ENCODE data around the gene IFT81. TPM values are rescaled to one million over a fixed set of nuclear protein-coding genes. Genes with fewer than 3 reads are reported as not detected.

Gene IFT81
- total and polyA plus RNA-seq, 2 donors (not counting 3 experiments of a cell fraction or from before 2014, with no cell fraction given) = 2.4 to 9.8 TPM

GRCh38 chr12:110234331-110234751 lies 110.2 kb downstream of the IFT81 start:
- ChIA-PET CTCF (interaction anchor here (0.9 to 1.4 kb wide), 2 partner anchors 10 to 133 kb away, joined by 3 to 6 read pairs; no protein-coding TSS in a partner anchor), POLR2A (no interaction called here)
- no peak for DNase-seq (ENCODE audit: low read depth, low spot score)
- dilution Hi-C loops (cut with MboI; ENCODE audit: extremely low pct_ligation_motif_present, low sequenced_read_pairs) (no loop called here), intact Hi-C loops (cut with micrococcal nuclease) (no loop called here)
- no peak overlapping the region for H3K9ac ChIP-seq (replicated peaks; ENCODE audit: extremely low read depth, insufficient read depth, low read length)
- H3K9me1 ChIP-seq (replicated peaks; ENCODE audit: control insufficient read depth, extremely low read depth, insufficient read depth, low read length) = no peaks in the 10 kb centered on the region
- no peaks in the 10 kb centered on the region for H3K79me2 ChIP-seq (ENCODE audit: control insufficient read depth, insufficient read depth, low read length)
- TF ChIP-seq POLR2A (IDR thresholded peaks at IDR 0.05; ENCODE audit: low read depth, low read length) (no peak), EZH2 (IDR thresholded peaks at IDR 0.05; ENCODE audit: borderline replicate concordance, low read depth, low read length, severe bottlenecking) (no peak), GATA2 (IDR thresholded peaks at IDR 0.05; ENCODE audit: insufficient read depth, insufficient read length, low read depth, low read length) (no peak), JUN (IDR thresholded peaks at IDR 0.05; ENCODE audit: borderline replicate concordance, insufficient read depth, insufficient read length, low read depth) (no peak), FOS (IDR thresholded peaks at IDR 0.05; ENCODE audit: borderline replicate concordance, insufficient read depth, low read length) (no peak), POLR2AphosphoS5 (IDR thresholded peaks at IDR 0.05; ENCODE audit: insufficient read depth, low read depth, low read length) (no peak), MAX (IDR thresholded peaks at IDR 0.05; ENCODE audit: insufficient read depth, insufficient read length) (no peak), CTCF (IDR thresholded peaks at IDR 0.05; ENCODE audit: extremely low read depth in 1 of 2, insufficient read depth in 1 of 2, low read depth in 1 of 2, low read length in 2 of 2) (no peak), MYC (IDR thresholded peaks at IDR 0.05; ENCODE audit: low read depth, low read length) (no peak)
- H3K27me3 ChIP-seq (ENCODE audit: control insufficient read depth in 2 of 2, insufficient read depth in 2 of 2, low read length in 2 of 2) = no peaks in the 10 kb centered on the region
- BruUV-seq (replicated peaks) = no TSS peak
- H3K27ac ChIP-seq (ENCODE audit: insufficient read depth, low read depth, low read length) = no peak overlapping the region
- no peak overlapping the region for H3K4me2 ChIP-seq (ENCODE audit: insufficient read depth, low read length)
- no peaks in the 10 kb centered on the region for H4K20me1 ChIP-seq (replicated peaks; ENCODE audit: control insufficient read depth, extremely low read depth, insufficient read depth, low read length)
- FAIRE-seq = no peak
- no peak overlapping the region for H3K4me3 ChIP-seq (replicated peaks in 1 of 3; ENCODE audit: insufficient read depth in 1 of 3, low read depth in 1 of 3, low read length in 3 of 3)
- no peak overlapping the region for H2AFZ ChIP-seq (ENCODE audit: low read depth, low read length)
- H3K9me3 ChIP-seq (replicated peaks; ENCODE audit: control insufficient read depth, insufficient read depth, low read length) = no peaks in the 10 kb centered on the region
- no peaks in the 10 kb centered on the region for H3K36me3 ChIP-seq (ENCODE audit: control insufficient read depth in 2 of 2, extremely low read depth in 1 of 2, insufficient read depth in 2 of 2, low read length in 2 of 2)
- H3K4me1 ChIP-seq (ENCODE audit: control insufficient read depth, extremely low read depth, insufficient read depth, low read length) = no peaks in the 10 kb centered on the region

All from endothelial cell of umbilical vein (primary cell).